H1 (cell line): ENCODE results near the gene SPTSSA. TPM values are rescaled to one million over a fixed set of nuclear protein-coding genes. Genes with fewer than 3 reads are reported as not detected.

Experiments used
- CTCF ChIA-PET: fragments of 300-600 bp; sonication (Branson Sonifier 250); formaldehyde crosslinking; loops from one replicate; lab custom pipeline; 2021; ENCODE audit not compliant: partially characterized antibody; lab: Charles Lee
- POLR2A ChIA-PET: fragments of 300-600 bp; sonication (Branson Sonifier 250); formaldehyde crosslinking; loops from one replicate; lab custom pipeline; 2021; ENCODE audit warnings: inconsistent platforms; ENCODE audit not compliant: partially characterized antibody; lab: Charles Lee
- DNase-seq, 2 experiments: peaks; one replicate each; pipeline versions ENCODE4 v3.0.0 to v3.0.0-alpha.2; 2010 to 2022; ENCODE audit warnings: low spot score in 2 of 2, low read depth in 1 of 2, mixed read lengths in 1 of 2
- FAIRE-seq: peaks from 2 replicates; lab custom pipeline; 2011; peaks lifted over from hg19 to GRCh38; lab: Jason Lieb, UNC
- H2AFZ ChIP-seq: 2 replicates; pipeline ENCODE4 v1.8.1; 2012; ENCODE audit warnings: low read length, inconsistent platforms
- H2AK5ac ChIP-seq: 2 replicates; pipeline ENCODE4 v1.6.1; 2013; ENCODE audit warnings: low read depth, low read length
- H2BK120ac ChIP-seq: replicated peaks from 2 replicates; pipeline ENCODE3; 2013; ENCODE audit warnings: low read depth, low read length, inconsistent platforms
- H2BK12ac ChIP-seq: 2 replicates; pipeline ENCODE4 v1.6.1; 2013; ENCODE audit warnings: low read depth, low read length
- H2BK15ac ChIP-seq: 2 replicates; pipeline ENCODE4 v1.6.1; 2013; ENCODE audit warnings: low read length
- H2BK20ac ChIP-seq: 2 replicates; pipeline ENCODE4 v1.6.1; 2013; ENCODE audit warnings: low read length
- H2BK5ac ChIP-seq: 2 replicates; pipeline ENCODE4 v1.6.1; 2013; ENCODE audit warnings: low read depth, low read length
- H3K14ac ChIP-seq: 2 replicates; pipeline ENCODE4 v1.6.1; 2013; ENCODE audit warnings: inconsistent platforms; ENCODE audit not compliant: insufficient read length
- H3K18ac ChIP-seq: 2 replicates; pipeline ENCODE4 v1.6.1; 2013; ENCODE audit warnings: low read length; ENCODE audit errors: extremely low read depth
- H3K23ac ChIP-seq: 2 replicates; pipeline ENCODE4 v1.6.1; 2013; ENCODE audit warnings: inconsistent platforms; ENCODE audit not compliant: insufficient read length
- H3K23me2 ChIP-seq: 2 replicates; pipeline ENCODE4 v1.6.1; 2013; ENCODE audit warnings: low read depth, low read length
- H3K27ac ChIP-seq: 2 replicates; pipeline ENCODE4 v1.6.1; 2011; ENCODE audit warnings: low read depth, low read length, inconsistent platforms
- H3K27me3 ChIP-seq, 4 experiments: replicated peaks in 1 of 4; 1 replicate in 1 of 4; 2 replicates in 3 of 4; pipeline versions ENCODE4 v1.6.1 to v1.8.1; 2011 to 2013; ENCODE audit warnings: low read length in 3 of 4, mild to moderate bottlenecking in 3 of 4, inconsistent platforms in 2 of 4, mixed read lengths in 2 of 4, moderate library complexity in 1 of 4; ENCODE audit not compliant: control insufficient read depth in 3 of 4, insufficient read depth in 3 of 4; ENCODE audit errors: extremely low read depth in 1 of 4
- H3K36me3 ChIP-seq, 4 experiments: 2 replicates each; pipeline versions ENCODE4 v1.6.1 to v1.8.1; 2011 to 2013; ENCODE audit warnings: mild to moderate bottlenecking in 4 of 4, low read length in 3 of 4, moderate library complexity in 2 of 4, control low read depth in 1 of 4, inconsistent platforms in 1 of 4; ENCODE audit not compliant: insufficient read depth in 4 of 4, control insufficient read depth in 2 of 4
- H3K4ac ChIP-seq: replicated peaks from 2 replicates; pipeline ENCODE3; 2013; ENCODE audit warnings: low read length, low read depth, mixed read lengths, inconsistent platforms; ENCODE audit not compliant: insufficient read length
- H3K4me1 ChIP-seq, 4 experiments: replicated peaks in 1 of 4; 1 replicate in 1 of 4; 2 replicates in 3 of 4; pipeline versions ENCODE4 v1.6.1 to v1.8.1; 2011 to 2013; ENCODE audit warnings: low read length in 3 of 4, inconsistent platforms in 2 of 4, mixed read lengths in 1 of 4; ENCODE audit not compliant: insufficient read depth in 4 of 4, control insufficient read depth in 3 of 4
- H3K4me2 ChIP-seq, 2 experiments: 2 replicates each; pipeline versions ENCODE4 v1.6.1 to v1.8.1; 2011 to 2013; ENCODE audit warnings: low read depth in 2 of 2, low read length in 2 of 2, control low read depth in 1 of 2, inconsistent platforms in 1 of 2, mild to moderate bottlenecking in 1 of 2; ENCODE audit not compliant: insufficient read depth in 1 of 2
- H3K4me3 ChIP-seq, 4 experiments: fragments of 200-600, 300-600 bp in 1 of 4; sonication (generic), shearing (Covaris generic), sonication (Bioruptor Twin) in 1 of 4; 2 replicates each; pipeline versions ENCODE4 v1.5.1 to v1.8.1; 2011 to 2016; ENCODE audit warnings: low read length in 4 of 4, low read depth in 3 of 4, control low read depth in 2 of 4, inconsistent platforms in 2 of 4, mild to moderate bottlenecking in 2 of 4, mixed read lengths in 1 of 4, moderate library complexity in 1 of 4; ENCODE audit not compliant: insufficient read depth in 2 of 4; ENCODE audit errors: extremely low read depth in 1 of 4
- H3K56ac ChIP-seq: replicated peaks from 2 replicates; pipeline ENCODE3; 2013; ENCODE audit warnings: low read depth, mild to moderate bottlenecking, mixed read lengths, low read length, inconsistent platforms; ENCODE audit not compliant: insufficient read length
- H3K79me1 ChIP-seq: 2 replicates; pipeline ENCODE4 v1.6.1; 2013; ENCODE audit warnings: low read depth, low read length, control low read depth
- H3K79me2 ChIP-seq, 2 experiments: 2 replicates each; pipeline versions ENCODE4 v1.6.1 to v1.8.1; 2012 to 2013; ENCODE audit warnings: low read length in 2 of 2, mild to moderate bottlenecking in 2 of 2, inconsistent platforms in 1 of 2; ENCODE audit not compliant: insufficient read depth in 2 of 2, control insufficient read depth in 1 of 2
- H3K9ac ChIP-seq, 4 experiments: replicated peaks in 1 of 4; 1 replicate in 1 of 4; 2 replicates in 3 of 4; pipeline versions ENCODE4 v1.6.1 to v1.8.1; 2011 to 2013; ENCODE audit warnings: low read depth in 3 of 4, low read length in 3 of 4, control low read depth in 2 of 4, mild to moderate bottlenecking in 2 of 4, moderate library complexity in 2 of 4, inconsistent platforms in 1 of 4; ENCODE audit errors: extremely low read depth in 1 of 4
- H3K9me3 ChIP-seq, 2 experiments: 2 replicates each; pipeline versions ENCODE4 v1.6.1 to v1.8.1; 2012 to 2013; ENCODE audit warnings: mild to moderate bottlenecking in 2 of 2, moderate library complexity in 2 of 2, control low read depth in 1 of 2, inconsistent platforms in 1 of 2, low read depth in 1 of 2, low read length in 1 of 2, mixed read lengths in 1 of 2; ENCODE audit not compliant: insufficient read depth in 2 of 2
- H4K20me1 ChIP-seq, 2 experiments: replicated peaks in 1 of 2; 2 replicates each; pipeline versions ENCODE3 to v1.8.1; 2011 to 2013; ENCODE audit warnings: inconsistent platforms in 2 of 2, low read length in 2 of 2, mild to moderate bottlenecking in 1 of 2; ENCODE audit not compliant: insufficient read depth in 2 of 2, control insufficient read depth in 1 of 2
- H4K5ac ChIP-seq: 2 replicates; pipeline ENCODE4 v1.6.1; 2013; ENCODE audit warnings: low read length, low read depth, mixed read lengths, inconsistent platforms; ENCODE audit not compliant: insufficient read length
- H4K8ac ChIP-seq: 2 replicates; pipeline ENCODE4 v1.8.0; 2013; ENCODE audit warnings: mild to moderate bottlenecking, moderate library complexity, low read length, inconsistent platforms; ENCODE audit not compliant: insufficient read depth; ENCODE audit errors: extremely low read depth
- H4K91ac ChIP-seq: replicated peaks from 2 replicates; pipeline ENCODE3; 2013; ENCODE audit warnings: low read length, mixed read lengths, inconsistent platforms; ENCODE audit not compliant: insufficient read length
- CEBPB ChIP-seq: IDR thresholded peaks from 2 replicates; pipeline ENCODE4 v1.6.1; 2012; ENCODE audit warnings: low read depth, low read length
- FOSL1 ChIP-seq: IDR thresholded peaks from 2 replicates; pipeline ENCODE4 v1.6.1; 2011; ENCODE audit warnings: mild to moderate bottlenecking, low read depth, low read length, moderate library complexity; ENCODE audit not compliant: insufficient read depth
- HDAC6 ChIP-seq: IDR thresholded peaks from one replicate; pipeline ENCODE4 v1.7.1; 2012; ENCODE audit warnings: low read depth, mild to moderate bottlenecking, inconsistent platforms, low read length, moderate library complexity
- POU5F1 ChIP-seq: IDR thresholded peaks from 2 replicates; pipeline ENCODE4 v1.6.1; 2011; ENCODE audit warnings: low read depth, mild to moderate bottlenecking, low read length, moderate library complexity
- RAD21 ChIP-seq, 2 experiments: IDR thresholded peaks in 1 of 2; conservative IDR thresholded peaks in 1 of 2; 2 replicates each; pipeline ENCODE4 v1.6.1; 2011; ENCODE audit warnings: low read depth in 2 of 2, low read length in 2 of 2, improper control_type of control experiment in 1 of 2, inconsistent platforms in 1 of 2, mild to moderate bottlenecking in 1 of 2, moderate library complexity in 1 of 2
- SP1 ChIP-seq: IDR thresholded peaks from 2 replicates; pipeline ENCODE4 v1.6.1; 2011; ENCODE audit warnings: low read depth, low read length
- TEAD4 ChIP-seq: IDR thresholded peaks from 2 replicates; pipeline ENCODE4 v1.6.1; 2012; ENCODE audit warnings: low read depth, low read length, inconsistent platforms, mixed read lengths
- WGBS, 2 experiments: shearing (Covaris generic) in 1 of 2; methylation state at CpG; one replicate each; pipeline versions ENCODE4 v1.1.6 to v1.1.7; 2013 to 2015; ENCODE audit warnings: low lambda C conversion rate in 2 of 2, mixed read lengths in 2 of 2, inconsistent platforms in 1 of 2, low coverage in 1 of 2, missing lambda C conversion rate in 1 of 2; ENCODE audit not compliant: insufficient replicate concordance in 2 of 2, insufficient coverage in 1 of 2, insufficient read length in 1 of 2; ENCODE audit errors: extremely low coverage in 1 of 2, missing lambda C conversion rate in 1 of 2; 5-methylcytosine and 5-hydroxymethylcytosine counted together
- polyA plus RNA-seq, 7 experiments: library from polyadenylated mRNA; depleted of rRNA in 3 of 7; stranded (reverse) in 5 of 7; unstranded in 2 of 7; fragments of >200 nt in 5 of 7; fragments of 200-250 nt in 2 of 7; gene quantifications; 1 replicate in 5 of 7; 2 replicates in 1 of 7; 4 replicates in 1 of 7; pipeline versions ENCODE4 v1.2.1 to v1.2.3, GENCODE V29; 2011 to 2013; ENCODE audit warnings: missing spikeins in 2 of 7, mixed read lengths in 2 of 7
- total RNA-seq: library from RNA; stranded (reverse); fragmentation: NEBNext Ultra II Directional; extraction: Animal tissue kit (Norgen Biotek cat#: 25700); gene quantifications from 2 replicates; pipeline ENCODE4 v1.2.1, GENCODE V29; 2021

The SPTSSA gene
- total and polyA plus RNA-seq, 2 of the 8 experiments (the other 6 are each of a cell fraction or from before 2014, with no cell fraction given): 24.9 to 28.5 TPM

DNA sequence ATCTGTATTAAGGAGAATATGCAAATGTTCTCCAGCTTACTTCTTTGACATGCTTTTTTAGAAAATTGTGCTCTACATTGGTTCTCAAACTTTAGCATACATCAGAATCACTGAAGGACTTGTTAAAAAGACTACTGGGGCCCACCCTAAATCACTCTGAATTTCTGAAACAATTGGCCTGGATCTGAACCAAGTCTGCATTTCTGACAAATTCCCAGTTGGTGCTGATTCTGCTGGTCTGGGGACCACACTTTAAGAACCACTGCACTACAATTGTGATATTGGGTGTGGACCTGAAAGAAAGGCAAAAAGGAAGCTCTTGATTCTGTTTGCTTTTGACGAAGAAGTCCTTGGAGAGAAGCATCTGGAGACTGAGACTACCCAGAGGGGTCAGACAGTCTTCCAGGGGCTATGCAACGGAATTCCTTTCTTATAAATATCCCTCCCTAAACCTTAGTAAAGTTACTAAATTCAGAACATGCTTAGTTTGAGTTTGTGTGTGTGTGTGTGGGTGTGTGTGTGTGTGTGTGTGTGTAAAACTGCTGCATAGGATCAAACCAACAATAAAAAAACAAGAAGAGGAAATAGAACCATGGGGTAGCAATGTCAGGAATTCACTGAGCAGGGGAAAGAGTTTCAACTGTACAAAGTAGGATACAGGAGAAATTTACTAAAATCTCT is 40.6 kb upstream of the SPTSSA start:
- Histone ChIP-seq H2BK20ac (no peak overlapping the region), H3K4me1 (peaks cover 0 to 4% (median 2%) of the 10 kb centered on the region in 4 experiments; a peak in 2 of 7 replicates), H3K79me1 (no peaks in the 10 kb centered on the region), H2BK120ac (no peak overlapping the region), H3K4ac (no peak overlapping the region), H2BK15ac (no peak overlapping the region), H3K79me2 (no peaks in the 10 kb centered on the region), H4K5ac (no peak overlapping the region), H2BK5ac (no peak overlapping the region), H3K23ac (no peak overlapping the region), H2AFZ (0 out of 2 replicates have a peak overlapping the region, but pooled peaks have one; percentile 0), H3K9ac (no peak overlapping the region), H3K14ac (no peak overlapping the region), H3K18ac (no peak overlapping the region), H4K20me1 (no peaks in the 10 kb centered on the region), H3K9me3 (no peaks in the 10 kb centered on the region), H3K4me2 (no peak overlapping the region), H2AK5ac (no peak overlapping the region), H3K4me3 (no peak overlapping the region), H4K91ac (no peak overlapping the region), H3K56ac (no peak overlapping the region), H3K27ac (no peak overlapping the region), H3K23me2 (peaks cover 2% of the 10 kb centered on the region; the same call in 1 of the 2 replicates), H4K8ac (no peak overlapping the region), H3K36me3 (no peaks in the 10 kb centered on the region), H2BK12ac (no peak overlapping the region), H3K27me3 (no peaks in the 10 kb centered on the region)
- CTCF ChIA-PET: interaction anchor here (1.1 to 1.3 kb wide), 4 partner anchors 8 to 137 kb away, joined by 3 to 4 read pairs (median 3); no protein-coding TSS in a partner anchor
- TF ChIP-seq RAD21 (IDR thresholded peaks at IDR 0.05 in 1 of 2, conservative IDR thresholded peaks at IDR 0.05 in 1 of 2; ENCODE audit: low read depth in 2 of 2, low read length in 2 of 2) (no peak), HDAC6 (no peak), CEBPB (no peak), TEAD4 (no peak), SP1 (no peak), POU5F1 (no peak), FOSL1 (no peak)
- POLR2A ChIA-PET: interaction anchor here (1.3 kb wide), 1 partner anchor 19 kb away, joined by 4 read pairs; no protein-coding TSS in a partner anchor
- 59% methylated on average over 2 of the region's 2 CpGs; no CpG with 5 or more reads in 1 of the 2 experiments for WGBS, 2 experiments
- no peak for DNase-seq
- no peak for FAIRE-seq
